CD4-positive, alpha-beta T cell (primary cell): ENCODE measurements around the gene SRSF6. TPM values are rescaled to one million over a fixed set of nuclear protein-coding genes. Genes with fewer than 3 reads are reported as not detected.
A peak's percentile ranks its signal among the peaks of the same experiment; 100 is the strongest.

Experiments used
- ATAC-seq: fragments of 200-7000 bp; cut with Tn5 transposase; one replicate; pipeline ENCODE4 v1.10.0; 2022; ENCODE audit warnings: mild to moderate bottlenecking; ENCODE audit not compliant: poor library complexity
- CTCF ChIA-PET: fragments of 350-600 bp; sonication (Branson Sonifier 250); formaldehyde crosslinking; loops from one replicate; lab custom pipeline; 2021; ENCODE audit warnings: antibody characterized with exemption, inconsistent platforms; lab: Charles Lee
- POLR2A ChIA-PET: fragments of 350-600 bp; sonication (Branson Sonifier 250); formaldehyde crosslinking; loops from one replicate; lab custom pipeline; 2021; ENCODE audit warnings: antibody characterized with exemption, inconsistent platforms; lab: Charles Lee
- DNase-seq, 14 experiments: peaks; one replicate each; pipeline ENCODE4 v3.0.0-alpha.2; 2013 to 2020; ENCODE audit warnings: mixed read lengths in 2 of 14
- H3K27ac ChIP-seq, 2 donors: one replicate each; pipeline versions ENCODE4 v1.5.1 to v1.7.0; 2013; ENCODE audit warnings: low read length in 2 of 2, low read depth in 1 of 2, mild to moderate bottlenecking in 1 of 2
- H3K27me3 ChIP-seq, 2 experiments: 1 replicate in 1 of 2; 2 replicates in 1 of 2; pipeline versions ENCODE4 v1.6.1 to v1.7.0; 2013; ENCODE audit warnings: low read length in 2 of 2, control low read depth in 1 of 2, mild to moderate bottlenecking in 1 of 2, moderate library complexity in 1 of 2; ENCODE audit not compliant: insufficient read depth in 2 of 2, control insufficient read depth in 1 of 2
- H3K36me3 ChIP-seq: one replicate; pipeline ENCODE4 v1.6.1; 2013; ENCODE audit warnings: low read length, control low read depth; ENCODE audit not compliant: insufficient read depth
- H3K4me1 ChIP-seq: one replicate; pipeline ENCODE4 v1.6.1; 2013; ENCODE audit warnings: low read length, control low read depth; ENCODE audit not compliant: insufficient read depth
- H3K4me3 ChIP-seq: one replicate; pipeline ENCODE4 v1.5.1; 2013; ENCODE audit warnings: mild to moderate bottlenecking, low read length, moderate library complexity
- H3K9me3 ChIP-seq, 2 experiments: 1 replicate in 1 of 2; 2 replicates in 1 of 2; pipeline versions ENCODE4 v1.6.1 to v1.7.0; 2013; ENCODE audit warnings: low read length in 2 of 2, mild to moderate bottlenecking in 2 of 2, control low read depth in 1 of 2, moderate library complexity in 1 of 2; ENCODE audit not compliant: control insufficient read depth in 1 of 2, insufficient read depth in 1 of 2
- H3K27ac Mint-ChIP-seq: one replicate; pipeline ENCODE4 v1.8.0; 2020; ENCODE audit warnings: mixed read lengths
- H3K27me3 Mint-ChIP-seq: one replicate; pipeline ENCODE4 v1.8.0; 2021; ENCODE audit warnings: mixed read lengths
- H3K36me3 Mint-ChIP-seq: one replicate; pipeline ENCODE4 v1.8.0; 2021; ENCODE audit warnings: low read depth, mixed read lengths
- H3K4me1 Mint-ChIP-seq: one replicate; pipeline ENCODE4 v1.8.0; 2021; ENCODE audit warnings: low read depth, mixed read lengths
- H3K4me3 Mint-ChIP-seq: one replicate; pipeline ENCODE4 v1.8.0; 2020; ENCODE audit warnings: mild to moderate bottlenecking, mixed read lengths
- H3K9me3 Mint-ChIP-seq: one replicate; pipeline ENCODE4 v1.8.0; 2020; ENCODE audit warnings: mixed read lengths
- intact Hi-C, 2 experiments: fragments of 100-400 bp; cut with DNase I in 1 of 2; cut with micrococcal nuclease in 1 of 2; formaldehyde crosslinking; loops; one replicate each; pipeline versions ENCODE4 v1.15.1 to v1.9.0; 2023 to 2025; cut with DNase I, micrococcal nuclease
- total RNA-seq, 174 experiments: library from RNA in 2 of 174; stranded (reverse) in 2 of 174; gene quantifications; one replicate each; pipeline ENCODE4 v1.2.3 and lab custom pipeline; 2021 to 2026
- TF ChIP-seq, protein P1 (sequence below): fragments of 200-600 bp; IDR thresholded peaks from one replicate; pipeline ENCODE4 v1.8.0; 2022; ENCODE audit warnings: antibody characterized with exemption, mild to moderate bottlenecking

The SRSF6 gene
- total RNA-seq, 2 experiments from 2014 or later, result 312 to 313 TPM

DNA sequence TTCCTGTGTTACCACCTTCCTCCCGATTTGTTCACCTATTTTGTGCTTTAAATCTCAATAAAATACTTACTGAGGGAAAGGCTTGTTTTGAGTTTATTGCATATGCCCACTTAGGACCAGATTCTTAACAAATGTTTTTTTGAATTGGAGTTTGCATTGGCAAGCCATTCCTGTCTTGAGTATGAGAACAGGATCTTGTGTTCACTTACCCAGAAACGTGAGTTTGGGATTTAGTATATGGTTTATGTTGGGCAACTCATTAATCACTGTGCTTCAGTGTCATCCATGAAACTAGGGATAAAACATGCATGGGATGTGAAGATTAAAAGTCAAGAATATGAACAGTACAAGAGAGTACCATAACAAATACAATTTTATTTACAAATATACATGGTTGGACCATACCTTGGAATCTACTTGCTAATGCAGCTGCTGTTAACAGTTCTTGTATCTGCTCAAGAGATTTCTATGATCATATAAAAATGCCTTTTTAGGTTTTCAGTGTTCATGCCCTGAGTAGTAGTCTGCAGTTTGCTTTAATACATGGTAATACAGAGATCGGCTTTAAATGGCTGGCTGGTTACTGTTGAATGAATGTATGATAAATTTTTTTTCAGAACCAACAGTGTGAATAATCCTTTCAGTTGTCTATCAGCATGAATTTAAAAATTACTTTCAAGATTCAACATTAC is 6.0 kb downstream of the SRSF6 start:
- Mint-ChIP-seq H3K4me3 (peak overlapping the region; percentile 27), H3K27me3 (no peaks in the 10 kb centered on the region), H3K27ac (no peak overlapping the region), H3K9me3 (no peaks in the 10 kb centered on the region), H3K36me3 (peaks cover 86% of the 10 kb centered on the region), H3K4me1 (peaks cover 47% of the 10 kb centered on the region)
- peaks cover 79% of the 10 kb centered on the region for H3K36me3 ChIP-seq
- H3K27me3 ChIP-seq, result no peaks in the 10 kb centered on the region
- CTCF ChIA-PET, result interaction anchor here (1.6 kb wide), 1 partner anchor 15 kb away, joined by 5 read pairs; no protein-coding TSS in a partner anchor
- POLR2A ChIA-PET, result no interaction called here
- no peak overlapping the region for H3K27ac ChIP-seq
- peaks cover 6% of the 10 kb centered on the region for H3K4me1 ChIP-seq
- H3K9me3 ChIP-seq, result no peaks in the 10 kb centered on the region
- DNase-seq (no peak), ATAC-seq (no peak)
- no peak overlapping the region for H3K4me3 ChIP-seq
- TF ChIP-seq, protein P1, sequence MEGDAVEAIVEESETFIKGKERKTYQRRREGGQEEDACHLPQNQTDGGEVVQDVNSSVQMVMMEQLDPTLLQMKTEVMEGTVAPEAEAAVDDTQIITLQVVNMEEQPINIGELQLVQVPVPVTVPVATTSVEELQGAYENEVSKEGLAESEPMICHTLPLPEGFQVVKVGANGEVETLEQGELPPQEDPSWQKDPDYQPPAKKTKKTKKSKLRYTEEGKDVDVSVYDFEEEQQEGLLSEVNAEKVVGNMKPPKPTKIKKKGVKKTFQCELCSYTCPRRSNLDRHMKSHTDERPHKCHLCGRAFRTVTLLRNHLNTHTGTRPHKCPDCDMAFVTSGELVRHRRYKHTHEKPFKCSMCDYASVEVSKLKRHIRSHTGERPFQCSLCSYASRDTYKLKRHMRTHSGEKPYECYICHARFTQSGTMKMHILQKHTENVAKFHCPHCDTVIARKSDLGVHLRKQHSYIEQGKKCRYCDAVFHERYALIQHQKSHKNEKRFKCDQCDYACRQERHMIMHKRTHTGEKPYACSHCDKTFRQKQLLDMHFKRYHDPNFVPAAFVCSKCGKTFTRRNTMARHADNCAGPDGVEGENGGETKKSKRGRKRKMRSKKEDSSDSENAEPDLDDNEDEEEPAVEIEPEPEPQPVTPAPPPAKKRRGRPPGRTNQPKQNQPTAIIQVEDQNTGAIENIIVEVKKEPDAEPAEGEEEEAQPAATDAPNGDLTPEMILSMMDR, result no peak
- intact Hi-C loops, result no loop called here

DNA sequence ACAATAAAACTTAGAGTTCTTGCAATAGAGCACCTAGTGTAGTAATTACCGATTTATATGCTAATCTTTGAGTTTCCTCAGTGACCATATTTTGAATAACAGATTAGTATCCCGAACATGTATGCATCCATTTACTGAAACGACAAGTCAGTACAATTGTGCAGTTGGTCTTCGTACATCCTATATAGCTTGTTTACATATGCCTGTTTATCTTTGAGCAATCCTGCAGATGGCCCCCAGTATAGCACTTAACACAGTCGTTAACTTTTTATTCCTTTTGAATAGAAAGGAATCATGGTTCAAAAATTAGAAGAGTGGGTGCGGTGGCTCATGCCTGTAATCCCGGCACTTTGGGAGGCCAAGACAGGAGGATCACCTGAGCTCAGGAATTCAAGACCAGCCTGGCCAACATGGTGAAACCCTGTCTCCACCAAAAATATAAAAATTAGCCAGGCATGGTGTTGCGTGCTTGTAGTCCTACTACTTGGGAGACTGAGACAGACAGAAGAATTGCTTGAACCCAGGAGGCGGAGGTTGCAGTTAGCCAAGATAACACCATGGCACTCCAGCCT is 6.6 kb downstream of the SRSF6 start:
- POLR2A ChIA-PET, result no interaction called here
- Mint-ChIP-seq H3K4me3 (peak overlapping the region; percentile 27), H3K27me3 (no peaks in the 10 kb centered on the region), H3K4me1 (peaks cover 41% of the 10 kb centered on the region), H3K36me3 (peaks cover 86% of the 10 kb centered on the region), H3K9me3 (no peaks in the 10 kb centered on the region), H3K27ac (no peak overlapping the region)
- H3K4me1 ChIP-seq, result peaks cover under 1% of the 10 kb centered on the region
- no peak for ATAC-seq
- no peaks in the 10 kb centered on the region for H3K9me3 ChIP-seq
- intact Hi-C loops, result no loop called here
- H3K27me3 ChIP-seq, result no peaks in the 10 kb centered on the region
- TF ChIP-seq, protein P1, result no peak
- H3K4me3 ChIP-seq, result no peak overlapping the region
- DNase-seq, result no peak
- H3K27ac ChIP-seq, result no peak overlapping the region
- H3K36me3 ChIP-seq, result peaks cover 76% of the 10 kb centered on the region
- CTCF ChIA-PET, result no interaction called here

DNA sequence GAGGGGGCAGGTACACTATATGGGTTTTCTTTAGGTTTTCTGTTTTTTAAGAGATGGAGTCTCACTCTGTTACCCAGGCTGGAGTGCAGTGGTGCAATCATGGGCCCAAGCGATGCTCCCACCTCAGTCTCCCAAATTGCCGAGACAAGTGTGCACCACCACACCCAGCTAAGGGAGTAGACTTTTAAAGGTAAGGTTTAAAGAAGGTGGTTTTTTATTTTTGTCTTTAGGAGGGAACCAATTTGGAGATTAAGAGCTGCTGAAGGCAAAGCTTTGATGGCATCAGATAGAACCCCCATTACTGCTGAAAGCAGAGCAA is 7.9 kb downstream of the SRSF6 start:
- Histone ChIP-seq H3K4me3 (no peak overlapping the region), H3K9me3 (no peaks in the 10 kb centered on the region), H3K36me3 (peaks cover 67% of the 10 kb centered on the region), H3K27me3 (no peaks in the 10 kb centered on the region), H3K27ac (no peak overlapping the region), H3K4me1 (no peaks in the 10 kb centered on the region)
- H3K27me3 Mint-ChIP-seq, result no peaks in the 10 kb centered on the region
- peaks cover 83% of the 10 kb centered on the region for H3K36me3 Mint-ChIP-seq
- ChIA-PET CTCF (interaction anchor here (1.1 kb wide), 1 partner anchor 17 kb away, joined by 3 read pairs; no protein-coding TSS in a partner anchor), POLR2A (interaction anchor here (2.6 kb wide), 1 partner anchor 8 kb away, joined by 20 read pairs; the partner anchor contains the start of gene SRSF6)
- intact Hi-C loops, result no loop called here
- H3K4me1 Mint-ChIP-seq, result peaks cover 28% of the 10 kb centered on the region
- ATAC-seq, result no peak
- no peak for DNase-seq
- no peak overlapping the region for H3K4me3 Mint-ChIP-seq
- TF ChIP-seq, protein P1, result no peak
- H3K9me3 Mint-ChIP-seq, result no peaks in the 10 kb centered on the region
- H3K27ac Mint-ChIP-seq, result no peak overlapping the region
